H9 (cell line): ENCODE data around the gene GHR. TPM values are rescaled to one million over a fixed set of nuclear protein-coding genes. Genes with fewer than 3 reads are reported as not detected.

Experiments
- DNase-seq: peaks from one replicate; pipeline ENCODE4 v3.0.0-alpha.2; 2017
- H2AFZ ChIP-seq: one replicate; pipeline ENCODE4 v1.6.1; 2013; ENCODE audit warnings: mild to moderate bottlenecking, low read length, control low read depth, moderate library complexity
- H2AK5ac ChIP-seq: 2 replicates; pipeline ENCODE4 v1.6.1; 2013; ENCODE audit warnings: low read length, control low read depth, mixed read lengths; ENCODE audit not compliant: insufficient read length
- H2BK120ac ChIP-seq: one replicate; pipeline ENCODE4 v1.6.1; 2013; ENCODE audit warnings: low read depth, mild to moderate bottlenecking, low read length, control low read depth, inconsistent platforms; ENCODE audit not compliant: poor library complexity, severe bottlenecking
- H2BK12ac ChIP-seq: 2 replicates; pipeline ENCODE4 v1.6.1; 2013; ENCODE audit warnings: low read length, control low read depth, mixed read lengths, low read depth; ENCODE audit not compliant: insufficient read length
- H2BK15ac ChIP-seq: 2 replicates; pipeline ENCODE4 v1.6.1; 2013; ENCODE audit warnings: low read depth, low read length, control low read depth
- H2BK20ac ChIP-seq: one replicate; pipeline ENCODE4 v1.6.1; 2013; ENCODE audit warnings: low read depth, mild to moderate bottlenecking, low read length, control low read depth, inconsistent platforms; ENCODE audit not compliant: poor library complexity, severe bottlenecking
- H2BK5ac ChIP-seq: 2 replicates; pipeline ENCODE4 v1.6.1; 2013; ENCODE audit warnings: low read length, control low read depth, mixed read lengths; ENCODE audit not compliant: insufficient read length
- H3K14ac ChIP-seq: 2 replicates; pipeline ENCODE4 v1.6.1; 2013; ENCODE audit warnings: low read length, control low read depth; ENCODE audit not compliant: insufficient read depth
- H3K18ac ChIP-seq: 2 replicates; pipeline ENCODE4 v1.6.1; 2013; ENCODE audit warnings: low read depth, mild to moderate bottlenecking, mixed read lengths, low read length, control low read depth; ENCODE audit not compliant: insufficient read length
- H3K23ac ChIP-seq: 2 replicates; pipeline ENCODE4 v1.6.1; 2013; ENCODE audit warnings: low read length, control low read depth, mixed read lengths, low read depth; ENCODE audit not compliant: insufficient read length
- H3K23me2 ChIP-seq: 2 replicates; pipeline ENCODE4 v1.6.1; 2013; ENCODE audit warnings: low read depth, mild to moderate bottlenecking, mixed read lengths, low read length, control low read depth; ENCODE audit not compliant: insufficient read length, poor library complexity, severe bottlenecking
- H3K27ac ChIP-seq: 2 replicates; pipeline ENCODE4 v1.5.1; 2013; ENCODE audit warnings: low read length, control low read depth, mixed read lengths, low read depth; ENCODE audit not compliant: insufficient read length
- H3K27me3 ChIP-seq: 2 replicates; pipeline ENCODE4 v1.6.1; 2013; ENCODE audit warnings: low read length, control low read depth, inconsistent platforms; ENCODE audit not compliant: insufficient read depth
- H3K4ac ChIP-seq: 2 replicates; pipeline ENCODE4 v1.6.1; 2013; ENCODE audit warnings: low read depth, mild to moderate bottlenecking, control low read depth, inconsistent platforms, low read length, moderate library complexity
- H3K4me1 ChIP-seq: 2 replicates; pipeline ENCODE4 v1.6.1; 2013; ENCODE audit warnings: low read length, control low read depth, inconsistent platforms; ENCODE audit not compliant: insufficient read depth
- H3K4me2 ChIP-seq: 2 replicates; pipeline ENCODE4 v1.6.1; 2013; ENCODE audit warnings: low read length, control low read depth, mixed read lengths; ENCODE audit not compliant: insufficient read length, insufficient read depth
- H3K56ac ChIP-seq: 2 replicates; pipeline ENCODE4 v1.6.1; 2013; ENCODE audit warnings: low read depth, mild to moderate bottlenecking, mixed read lengths, low read length, control low read depth; ENCODE audit not compliant: insufficient read length
- H3K79me1 ChIP-seq: 2 replicates; pipeline ENCODE4 v1.6.1; 2013; ENCODE audit warnings: low read depth, mild to moderate bottlenecking, moderate library complexity, low read length, control low read depth, inconsistent platforms; ENCODE audit not compliant: insufficient read depth, poor library complexity, severe bottlenecking
- H3K79me2 ChIP-seq: 2 replicates; pipeline ENCODE4 v1.6.1; 2013; ENCODE audit warnings: low read length, control low read depth, inconsistent platforms; ENCODE audit not compliant: insufficient read depth
- H3K9ac ChIP-seq: 2 replicates; pipeline ENCODE4 v1.6.1; 2013; ENCODE audit warnings: low read length, control low read depth, mixed read lengths; ENCODE audit not compliant: insufficient read length; ENCODE audit errors: extremely low read depth
- H3K9me3 ChIP-seq: one replicate; pipeline ENCODE4 v1.6.1; 2013; ENCODE audit warnings: low read depth, low read length, inconsistent platforms; ENCODE audit not compliant: control insufficient read depth
- H3T11ph ChIP-seq: one replicate; pipeline ENCODE4 v1.6.1; 2013; ENCODE audit warnings: mild to moderate bottlenecking, low read length, control low read depth, inconsistent platforms
- H4K20me1 ChIP-seq: one replicate; pipeline ENCODE4 v1.6.1; 2013; ENCODE audit not compliant: control insufficient read depth, insufficient read length, insufficient read depth
- H4K5ac ChIP-seq: 2 replicates; pipeline ENCODE4 v1.6.1; 2013; ENCODE audit warnings: low read depth, mild to moderate bottlenecking, mixed read lengths, low read length, control low read depth; ENCODE audit not compliant: insufficient read length
- H4K8ac ChIP-seq: replicated peaks from 2 replicates; pipeline ENCODE4 v1.6.1; 2013; ENCODE audit warnings: low read length, control low read depth, mixed read lengths, low read depth; ENCODE audit not compliant: insufficient read length
- H4K91ac ChIP-seq: 2 replicates; pipeline ENCODE4 v1.6.1; 2013; ENCODE audit warnings: low read depth, mild to moderate bottlenecking, moderate library complexity, mixed read lengths, low read length, control low read depth; ENCODE audit not compliant: insufficient read length
- H3K27ac Mint-ChIP-seq, 3 experiments: 2 replicates in 2 of 3; 3 replicates in 1 of 3; pipeline ENCODE4 v1.8.0; 2020 to 2021; ENCODE audit warnings: mixed read lengths in 3 of 3, mild to moderate bottlenecking in 1 of 3, moderate library complexity in 1 of 3
- H3K27me3 Mint-ChIP-seq: 2 replicates; pipeline ENCODE4 v1.8.0; 2021; ENCODE audit warnings: low read depth, mild to moderate bottlenecking, moderate library complexity, mixed read lengths
- H3K36me3 Mint-ChIP-seq, 3 experiments: 2 replicates in 2 of 3; 3 replicates in 1 of 3; pipeline ENCODE4 v1.8.0; 2020 to 2021; ENCODE audit warnings: low read depth in 3 of 3, mixed read lengths in 3 of 3; ENCODE audit not compliant: insufficient read depth in 1 of 3
- H3K4me1 Mint-ChIP-seq, 2 experiments: 2 replicates each; pipeline ENCODE4 v1.8.0; 2020; ENCODE audit warnings: mixed read lengths in 2 of 2
- H3K4me3 Mint-ChIP-seq, 2 experiments: 2 replicates in 1 of 2; 3 replicates in 1 of 2; pipeline ENCODE4 v1.8.0; 2020 to 2021; ENCODE audit warnings: mild to moderate bottlenecking in 2 of 2, mixed read lengths in 2 of 2, moderate library complexity in 1 of 2
- H3K9me3 Mint-ChIP-seq, 2 experiments: 2 replicates in 1 of 2; 3 replicates in 1 of 2; pipeline ENCODE4 v1.8.0; 2020; ENCODE audit warnings: mild to moderate bottlenecking in 2 of 2, mixed read lengths in 2 of 2, moderate library complexity in 1 of 2
- CTCF ChIP-seq: fragments of 200-600 bp; sonication (generic); conservative IDR thresholded peaks from 3 replicates; pipeline ENCODE4 v1.8.0; 2021; ENCODE audit warnings: antibody characterized with exemption, mild to moderate bottlenecking
- WGBS: extraction: QIAGEN DNeasy Blood & Tissue Kit; methylation state at CpG from one replicate; pipeline ENCODE4 v1.1.7; 2013; ENCODE audit warnings: missing lambda C conversion rate, low lambda C conversion rate, mixed read lengths; ENCODE audit not compliant: insufficient read length; ENCODE audit errors: extremely low coverage; 5-methylcytosine and 5-hydroxymethylcytosine counted together
- total RNA-seq: library from RNA; stranded (reverse); gene quantifications from 2 replicates; pipeline ENCODE4 v1.2.1, GENCODE V29; 2021

The GHR gene
- total RNA-seq, 1 experiment from 2014 or later = 0.20 TPM

- Histone ChIP-seq H3K56ac (no peak overlapping the region), H3K4me2 (no peak overlapping the region), H3K27me3 (no peaks in the 10 kb centered on the region), H3K27ac (no peak overlapping the region), H3K23me2 (no peaks in the 10 kb centered on the region), H2BK12ac (no peak overlapping the region), H3K79me1 (no peaks in the 10 kb centered on the region), H2BK15ac (no peak overlapping the region), H2AFZ (no peak overlapping the region), H3K9ac (no peak overlapping the region), H2BK5ac (no peak overlapping the region), H3K4me1 (no peaks in the 10 kb centered on the region), H4K5ac (no peak overlapping the region), H3K23ac (no peak overlapping the region), H3K9me3 (no peaks in the 10 kb centered on the region), H3K79me2 (no peaks in the 10 kb centered on the region), H4K20me1 (no peaks in the 10 kb centered on the region), H3K14ac (no peak overlapping the region), H3K4ac (no peak overlapping the region), H2BK120ac (no peak overlapping the region), H3K18ac (no peak overlapping the region), H2AK5ac (no peak overlapping the region), H4K91ac (no peak overlapping the region), H4K8ac (no peak overlapping the region), H2BK20ac (no peak overlapping the region), H3T11ph (no peak overlapping the region)
- H3K36me3 Mint-ChIP-seq = peaks cover 0 to 10% (median 6%) of the 10 kb centered on the region in 3 experiments; a peak in 4 of 7 replicates
- WGBS = no CpG with 5 or more reads among the region's 1 CpG
- H3K27me3 Mint-ChIP-seq = no peaks in the 10 kb centered on the region
- H3K9me3 Mint-ChIP-seq = peaks cover 4 to 11% of the 10 kb centered on the region in 2 experiments; a peak in 4 of 5 replicates
- no peak for TF ChIP-seq CTCF
- no peak overlapping the region for H3K27ac Mint-ChIP-seq
- no peak overlapping the region for H3K4me3 Mint-ChIP-seq
- DNase-seq = no peak
- H3K4me1 Mint-ChIP-seq = no peaks in the 10 kb centered on the region
These were observed 45.7 kb upstream of the GHR start for GRCh38 chr5:42377496-42377895.
